Endothelial cell (in vitro differentiated cells): Measurements from ENCODE around the gene LHFPL5. TPM values are rescaled to one million over a fixed set of nuclear protein-coding genes. Genes with fewer than 3 reads are reported as not detected.

Experiments
- DNase-seq: peaks from one replicate; pipeline ENCODE4 v3.0.0; 2021; ENCODE audit warnings: low spot score
- H3K27ac Mint-ChIP-seq: one replicate; pipeline ENCODE4 v1.8.0; 2021; ENCODE audit warnings: mixed read lengths, inconsistent platforms; ENCODE audit not compliant: unreplicated experiment
- H3K27me3 Mint-ChIP-seq: one replicate; pipeline ENCODE4 v1.8.0; 2021; ENCODE audit warnings: mild to moderate bottlenecking, moderate library complexity, mixed read lengths, inconsistent platforms; ENCODE audit not compliant: unreplicated experiment
- H3K36me3 Mint-ChIP-seq: one replicate; pipeline ENCODE4 v1.8.0; 2021; ENCODE audit warnings: mild to moderate bottlenecking, low read depth, mixed read lengths, inconsistent platforms; ENCODE audit not compliant: unreplicated experiment
- H3K4me1 Mint-ChIP-seq: one replicate; pipeline ENCODE4 v1.8.0; 2021; ENCODE audit warnings: mild to moderate bottlenecking, mixed read lengths, inconsistent platforms; ENCODE audit not compliant: unreplicated experiment
- H3K4me3 Mint-ChIP-seq: one replicate; pipeline ENCODE4 v1.8.0; 2021; ENCODE audit warnings: mild to moderate bottlenecking, mixed read lengths, inconsistent platforms; ENCODE audit not compliant: unreplicated experiment
- H3K9me3 Mint-ChIP-seq: one replicate; pipeline ENCODE4 v1.8.0; 2021; ENCODE audit warnings: mixed read lengths, inconsistent platforms; ENCODE audit not compliant: unreplicated experiment
- long read RNA-seq: library from polyadenylated mRNA; unstranded; transcript quantifications from one replicate; pipeline ENCODE4 v2.0.0, GENCODE V29; 2020; ENCODE audit not compliant: unreplicated experiment
- total RNA-seq: library from RNA; stranded (reverse); fragmentation: NEBNext Ultra II Directional; extraction: Animal tissue kit (Norgen Biotek cat#: 25700); gene quantifications from one replicate; pipeline ENCODE4 v1.2.1, GENCODE V29; 2021; ENCODE audit not compliant: unreplicated experiment
- TF ChIP-seq, protein P1 (sequence below): fragments of 200-600 bp; sonication (generic); IDR thresholded peaks from one replicate; pipeline ENCODE4 v1.5.0; 2021; ENCODE audit warnings: antibody characterized with exemption; ENCODE audit not compliant: unreplicated experiment

Gene LHFPL5
- total RNA-seq, result not detected
- long read RNA-seq, result 0 reads

DNA sequence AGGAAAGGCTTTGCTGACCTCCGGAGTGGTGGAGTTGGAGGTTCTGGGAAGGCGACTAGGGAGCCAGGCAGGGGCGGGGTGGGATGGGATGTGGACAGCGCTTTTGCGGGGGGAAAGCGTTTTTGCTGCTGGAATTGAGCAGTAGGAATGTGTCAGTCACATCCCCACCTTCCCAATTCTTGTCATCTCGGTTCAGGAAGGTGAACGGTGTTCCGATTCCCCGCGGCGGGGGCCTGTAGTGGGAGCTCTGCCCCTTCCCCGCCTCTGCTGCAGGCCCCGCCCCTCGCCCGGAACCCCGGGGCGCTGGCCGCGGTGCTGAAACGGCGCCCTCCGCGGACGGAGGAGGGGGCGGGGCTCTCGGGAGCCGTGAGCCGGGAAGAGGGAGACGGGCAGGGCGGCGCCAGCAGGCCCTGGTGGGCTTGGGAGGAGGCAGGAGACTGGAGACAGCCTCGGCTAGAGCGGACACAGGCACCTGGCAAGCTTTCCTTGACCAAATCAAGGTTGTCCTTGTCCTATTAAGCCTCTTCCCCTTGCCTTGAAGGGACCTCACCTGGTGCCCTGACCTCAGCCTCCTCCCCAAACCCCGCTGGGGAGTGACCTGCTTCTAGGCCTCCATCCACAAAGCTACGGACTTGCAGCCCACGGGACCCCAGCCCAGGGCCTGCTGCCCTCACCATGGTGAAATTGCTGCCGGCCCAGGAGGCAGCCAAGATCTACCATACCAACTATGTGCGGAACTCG, at the start of gene LHFPL5:
Gene LHFPL5, plus strand, starts transcription at position 357 of the 741 bp plus-strand sequence. Its CDS starts 319 bp downstream, at position 676.
- H3K27me3 Mint-ChIP-seq, result peaks cover 2% of the 10 kb centered on the region
- H3K4me3 Mint-ChIP-seq, result peak within 1 kb of the TSS; percentile 62
- no peaks in the 10 kb centered on the region for H3K4me1 Mint-ChIP-seq
- no peaks in the 10 kb centered on the region for H3K9me3 Mint-ChIP-seq
- no peak within 1 kb of the TSS for H3K27ac Mint-ChIP-seq
- TF ChIP-seq, protein P1, sequence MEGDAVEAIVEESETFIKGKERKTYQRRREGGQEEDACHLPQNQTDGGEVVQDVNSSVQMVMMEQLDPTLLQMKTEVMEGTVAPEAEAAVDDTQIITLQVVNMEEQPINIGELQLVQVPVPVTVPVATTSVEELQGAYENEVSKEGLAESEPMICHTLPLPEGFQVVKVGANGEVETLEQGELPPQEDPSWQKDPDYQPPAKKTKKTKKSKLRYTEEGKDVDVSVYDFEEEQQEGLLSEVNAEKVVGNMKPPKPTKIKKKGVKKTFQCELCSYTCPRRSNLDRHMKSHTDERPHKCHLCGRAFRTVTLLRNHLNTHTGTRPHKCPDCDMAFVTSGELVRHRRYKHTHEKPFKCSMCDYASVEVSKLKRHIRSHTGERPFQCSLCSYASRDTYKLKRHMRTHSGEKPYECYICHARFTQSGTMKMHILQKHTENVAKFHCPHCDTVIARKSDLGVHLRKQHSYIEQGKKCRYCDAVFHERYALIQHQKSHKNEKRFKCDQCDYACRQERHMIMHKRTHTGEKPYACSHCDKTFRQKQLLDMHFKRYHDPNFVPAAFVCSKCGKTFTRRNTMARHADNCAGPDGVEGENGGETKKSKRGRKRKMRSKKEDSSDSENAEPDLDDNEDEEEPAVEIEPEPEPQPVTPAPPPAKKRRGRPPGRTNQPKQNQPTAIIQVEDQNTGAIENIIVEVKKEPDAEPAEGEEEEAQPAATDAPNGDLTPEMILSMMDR, result no peak
- H3K36me3 Mint-ChIP-seq, result no peaks in the 10 kb centered on the region
- peak; percentile 85 for DNase-seq

DNA sequence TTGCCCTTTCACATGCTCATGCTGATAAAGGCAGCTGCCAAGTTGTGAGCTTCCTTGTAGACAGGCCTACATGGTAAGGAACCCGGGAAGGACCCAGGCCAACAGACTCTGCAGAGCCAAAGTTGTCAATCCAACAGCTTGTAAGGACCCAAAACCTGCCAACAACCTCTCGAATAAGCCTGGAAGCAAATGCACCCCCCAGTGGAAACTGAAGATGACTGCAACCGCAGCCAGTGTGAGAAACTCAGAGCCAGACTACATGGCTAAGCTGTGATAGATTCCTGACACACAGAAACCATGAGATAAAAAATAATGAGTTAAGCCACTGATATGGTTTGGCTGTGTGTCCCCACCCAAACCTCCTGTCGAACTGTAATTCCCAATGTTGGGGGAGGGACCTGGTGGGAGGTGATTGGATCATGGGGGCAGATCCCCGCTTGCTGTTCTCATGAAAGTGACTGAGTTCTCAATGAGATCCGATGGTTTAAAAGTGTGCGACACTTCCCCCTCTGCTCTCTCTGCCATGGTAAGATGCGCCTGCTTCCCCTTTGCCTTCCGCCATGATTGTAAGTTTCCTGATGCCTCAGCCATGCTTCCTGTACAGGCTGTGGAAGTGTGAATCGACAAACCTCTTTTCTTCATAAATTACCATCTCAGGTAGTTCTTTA, 47.6 kb upstream of the LHFPL5 start:
- TF ChIP-seq, protein P1, result no peak
- H3K4me3 Mint-ChIP-seq, result no peak overlapping the region
- no peaks in the 10 kb centered on the region for H3K27me3 Mint-ChIP-seq
- H3K9me3 Mint-ChIP-seq, result no peaks in the 10 kb centered on the region
- H3K36me3 Mint-ChIP-seq, result no peaks in the 10 kb centered on the region
- DNase-seq, result peak; percentile 33
- peaks cover 13% of the 10 kb centered on the region for H3K4me1 Mint-ChIP-seq
- peak overlapping the region; percentile 39 for H3K27ac Mint-ChIP-seq

DNA sequence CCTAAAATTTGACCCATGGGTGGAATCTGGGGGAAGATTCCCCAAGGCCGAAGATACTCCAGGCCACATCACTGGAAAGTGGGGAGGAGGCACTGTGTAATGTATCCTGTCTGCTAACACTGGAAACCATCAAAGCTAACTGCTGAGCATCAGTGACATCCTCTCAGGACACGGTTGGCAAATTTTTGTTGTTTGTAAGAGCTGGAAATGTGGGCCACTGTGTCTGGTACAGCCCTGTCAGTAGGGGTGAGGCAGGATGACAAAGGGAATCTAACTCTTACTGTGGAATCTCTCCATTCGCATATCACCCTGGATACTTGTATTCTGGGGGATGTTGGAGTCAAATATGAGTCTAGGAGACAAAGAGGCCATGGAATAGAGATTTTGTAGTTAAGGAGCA, 45.7 kb upstream of the LHFPL5 start:
- Mint-ChIP-seq H3K4me1 (peaks cover 19% of the 10 kb centered on the region), H3K36me3 (no peaks in the 10 kb centered on the region), H3K9me3 (no peaks in the 10 kb centered on the region), H3K27ac (peak overlapping the region; percentile 52), H3K27me3 (no peaks in the 10 kb centered on the region), H3K4me3 (no peak overlapping the region)
- TF ChIP-seq, protein P1, result no peak
- DNase-seq, result no peak

DNA sequence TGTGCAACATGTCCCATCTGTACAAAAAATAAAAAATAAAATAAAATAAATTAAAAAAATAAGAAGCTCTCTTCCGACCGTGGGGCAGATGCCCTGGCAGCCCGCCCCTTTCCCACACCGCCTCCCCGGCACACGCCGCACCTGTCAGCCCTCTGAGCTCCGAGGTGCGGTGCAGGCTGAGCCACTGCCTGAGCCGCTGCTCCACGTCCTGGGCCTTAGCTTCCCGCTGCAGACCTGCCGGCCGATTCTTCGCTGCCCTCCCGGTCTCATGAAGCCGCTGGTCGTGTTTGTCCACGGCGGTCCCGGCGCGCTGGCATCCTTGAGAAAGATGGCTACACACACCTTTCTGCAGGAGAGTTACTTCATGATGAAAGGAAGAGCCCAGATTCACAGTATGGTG, 39.4 kb upstream of the LHFPL5 start:
- Mint-ChIP-seq H3K9me3 (no peaks in the 10 kb centered on the region), H3K27me3 (peaks cover 2% of the 10 kb centered on the region), H3K27ac (no peak overlapping the region), H3K36me3 (no peaks in the 10 kb centered on the region), H3K4me1 (peaks cover 6% of the 10 kb centered on the region), H3K4me3 (no peak overlapping the region)
- TF ChIP-seq, protein P1, result no peak
- no peak for DNase-seq

DNA sequence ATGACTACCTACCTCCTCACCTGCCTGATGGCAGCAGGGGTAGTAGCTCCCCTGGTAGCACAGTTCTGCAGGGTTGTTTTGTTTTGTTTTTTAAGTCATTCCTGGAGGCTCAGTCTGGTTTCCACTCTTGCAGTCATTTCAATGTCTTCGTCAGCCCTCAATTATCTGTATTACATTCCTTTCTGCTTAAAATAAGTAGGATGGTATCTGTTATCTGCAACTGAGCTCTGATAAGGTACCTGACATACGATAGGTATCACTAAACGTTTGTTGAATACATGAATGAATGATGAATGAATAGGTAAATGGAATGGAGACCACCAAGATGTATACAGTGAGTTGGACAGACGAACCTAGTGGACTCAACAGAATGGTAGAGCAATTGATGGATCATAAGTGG, 35.9 kb upstream of the LHFPL5 start:
- Mint-ChIP-seq H3K4me3 (no peak overlapping the region), H3K27ac (peak overlapping the region; percentile 26), H3K36me3 (no peaks in the 10 kb centered on the region)

More for the DNA sequence above, 35.9 kb upstream of the LHFPL5 start:
- H3K9me3 Mint-ChIP-seq, result no peaks in the 10 kb centered on the region
- TF ChIP-seq, protein P1, result no peak
- H3K27me3 Mint-ChIP-seq, result peaks cover 2% of the 10 kb centered on the region
- peaks cover 1% of the 10 kb centered on the region for H3K4me1 Mint-ChIP-seq
- DNase-seq, result no peak
